ENCODE measurements around the gene TNFRSF12A. TPM values are rescaled to one million over a fixed set of nuclear protein-coding genes. Genes with fewer than 3 reads are reported as not detected.
A peak's percentile ranks its signal among the peaks of the same experiment; 100 is the strongest.
"Not testable (repeated sequence)": the region's sequence is repeated elsewhere in the genome, so short reads cannot be mapped to it uniquely, and the experiment has no call there.

TNFRSF12A gene
- total RNA-seq, 2 donors from 2014 or later: 24.3 to 72.4 TPM

- intact Hi-C loops (cut with DNase I): no loop called here
- ATAC-seq (no peak), DNase-seq (no peak)
Observed at GRCh38 chr16:3036726-3037315, 16.7 kb downstream of the TNFRSF12A start, which contains the start of gene BICDL2. TSS of gene BICDL2 (minus strand) at chr16:3036944. CDS start at chr16:3035496, 1,448 bp downstream.

GRCh38 chr16:3038256-3038655 lies 18.1 kb downstream of the TNFRSF12A start:
- ATAC-seq (no peak), DNase-seq (no peak)
- intact Hi-C loops (cut with DNase I): no loop called here

DNA sequence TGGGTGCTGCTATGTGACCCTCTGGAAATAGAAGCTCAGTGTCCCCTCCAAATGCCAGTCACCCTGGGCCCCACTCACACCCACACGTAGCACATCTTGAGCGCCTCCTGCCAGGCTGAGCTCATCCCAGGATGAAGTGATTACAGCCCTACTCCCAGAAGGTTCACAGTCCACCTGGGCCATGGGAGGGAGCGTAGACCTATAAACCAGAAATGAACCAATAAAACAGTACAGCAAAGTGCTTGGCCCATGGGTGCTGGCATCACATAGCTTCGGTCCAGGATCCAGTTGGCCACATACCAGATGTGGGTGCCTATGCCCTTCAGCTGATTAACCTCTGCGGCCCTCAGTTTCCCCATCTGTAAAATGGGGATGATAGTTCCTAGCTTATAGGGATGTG lies 18.7 kb downstream of the TNFRSF12A start:
- ATAC-seq (no peak), DNase-seq (no peak)
- intact Hi-C loops (cut with DNase I): no loop called here

- no peak for DNase-seq
- ATAC-seq: no peak
- intact Hi-C loops (cut with DNase I): no loop called here
Observed at GRCh38 chr16:3042376-3042775, 22.2 kb downstream of the TNFRSF12A start.

- ATAC-seq: no peak
- DNase-seq: no peak
- intact Hi-C loops (cut with DNase I): no loop called here
Observed at GRCh38 chr16:3044708-3045107, 24.5 kb downstream of the TNFRSF12A start.

DNA sequence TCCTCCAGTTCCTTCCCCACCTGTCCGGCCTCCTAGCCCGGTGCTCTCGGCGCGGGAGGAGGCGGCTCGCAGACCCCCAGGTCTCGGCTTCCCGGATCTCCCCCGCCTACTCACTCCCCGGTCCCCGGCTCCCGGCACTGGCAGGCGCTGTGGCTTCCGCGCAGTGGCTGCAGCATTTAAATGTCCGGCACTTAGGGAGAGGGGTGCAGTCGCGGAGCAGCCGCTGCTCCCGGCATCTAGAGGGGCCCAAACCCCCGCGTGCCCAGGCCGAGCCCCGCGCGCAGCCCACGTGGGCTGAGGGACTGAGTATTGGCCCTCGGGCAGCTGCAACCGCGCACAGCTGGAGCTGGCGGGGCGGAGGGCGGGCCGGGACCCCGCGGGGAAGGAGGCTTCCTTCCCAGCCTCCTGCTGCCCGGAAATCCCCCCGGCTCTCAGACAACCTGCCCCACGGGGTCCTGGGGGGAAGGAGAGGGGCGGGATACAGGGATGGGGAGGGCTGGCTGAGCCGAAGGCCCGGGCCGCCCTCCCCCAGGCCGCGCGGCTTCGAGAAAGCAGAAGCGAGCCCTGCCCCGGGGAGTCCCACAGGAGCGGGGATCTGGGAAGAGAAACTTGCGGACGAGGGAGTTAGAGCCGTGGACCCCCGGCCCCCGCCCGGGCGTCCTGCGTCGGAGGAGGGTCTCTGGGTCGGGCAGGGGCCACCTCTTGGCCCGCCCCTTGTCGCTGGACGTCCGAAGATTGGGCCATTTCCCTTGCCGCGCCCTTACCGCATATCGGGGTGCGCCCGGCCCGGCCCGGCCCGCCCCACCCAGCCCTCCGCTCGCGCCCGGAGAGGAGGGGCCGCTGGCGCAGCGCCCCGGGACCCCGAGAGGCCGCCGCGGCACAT lies 25.8 kb downstream of the TNFRSF12A start, which contains the start of gene MMP25:
TSS of gene MMP25 (plus strand) at position 804 of the 883 bp plus-strand sequence. CDS start 357 bp downstream, outside the sequence.
- ATAC-seq (peak; percentile 33 to 63), DNase-seq (no peak)
- intact Hi-C loops (cut with DNase I): no loop called here

GRCh38 chr16:3046641-3047386 lies 26.6 kb downstream of the TNFRSF12A start:
- intact Hi-C loops (cut with DNase I): no loop called here
- no peak for DNase-seq
- peak in 1 of 2 donors; percentile 14 for ATAC-seq

DNA sequence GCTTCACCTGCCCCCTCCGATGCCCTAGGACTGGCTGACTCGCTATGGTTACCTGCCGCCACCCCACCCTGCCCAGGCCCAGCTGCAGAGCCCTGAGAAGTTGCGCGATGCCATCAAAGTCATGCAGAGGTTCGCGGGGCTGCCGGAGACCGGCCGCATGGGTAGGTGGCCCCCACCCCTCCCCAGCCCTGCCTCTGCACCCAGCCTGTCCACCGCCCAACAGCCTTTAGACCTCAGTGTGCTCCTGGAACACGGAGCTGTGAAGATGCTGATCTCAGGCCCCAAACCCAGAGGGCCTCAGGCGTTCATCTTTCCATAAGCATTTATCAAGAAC lies 27.2 kb downstream of the TNFRSF12A start:
- DNase-seq: no peak
- intact Hi-C loops (cut with DNase I): no loop called here
- ATAC-seq: no peak

DNA sequence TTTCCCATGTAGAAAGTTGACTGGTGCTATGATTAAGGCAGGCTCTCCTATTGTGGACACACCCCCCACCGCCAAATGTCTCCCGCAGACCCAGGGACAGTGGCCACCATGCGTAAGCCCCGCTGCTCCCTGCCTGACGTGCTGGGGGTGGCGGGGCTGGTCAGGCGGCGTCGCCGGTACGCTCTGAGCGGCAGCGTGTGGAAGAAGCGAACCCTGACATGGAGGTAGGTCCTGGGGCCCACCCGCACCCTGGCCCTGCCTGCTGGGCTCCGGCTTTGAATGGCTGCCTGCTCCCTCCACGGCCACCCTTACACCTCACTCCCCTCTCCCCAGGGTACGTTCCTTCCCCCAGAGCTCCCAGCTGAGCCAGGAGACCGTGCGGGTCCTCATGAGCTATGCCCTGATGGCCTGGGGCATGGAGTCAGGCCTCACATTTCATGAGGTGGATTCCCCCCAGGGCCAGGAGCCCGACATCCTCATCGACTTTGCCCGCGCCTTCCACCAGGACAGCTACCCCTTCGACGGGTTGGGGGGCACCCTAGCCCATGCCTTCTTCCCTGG lies 29.8 kb downstream of the TNFRSF12A start:
- intact Hi-C loops (cut with DNase I): loop anchor here in 1 of 2 donors (10.0 kb wide), 1 partner anchor 55 kb away; no protein-coding TSS in a partner anchor
- no peak for DNase-seq
- no peak for ATAC-seq

- intact Hi-C loops (cut with DNase I): loop anchor here in 1 of 2 donors (10.0 kb wide), 1 partner anchor 54 kb away; no protein-coding TSS in a partner anchor
- ATAC-seq (no peak), DNase-seq (no peak)
Observed at GRCh38 chr16:3050487-3050886, 30.3 kb downstream of the TNFRSF12A start.

DNA sequence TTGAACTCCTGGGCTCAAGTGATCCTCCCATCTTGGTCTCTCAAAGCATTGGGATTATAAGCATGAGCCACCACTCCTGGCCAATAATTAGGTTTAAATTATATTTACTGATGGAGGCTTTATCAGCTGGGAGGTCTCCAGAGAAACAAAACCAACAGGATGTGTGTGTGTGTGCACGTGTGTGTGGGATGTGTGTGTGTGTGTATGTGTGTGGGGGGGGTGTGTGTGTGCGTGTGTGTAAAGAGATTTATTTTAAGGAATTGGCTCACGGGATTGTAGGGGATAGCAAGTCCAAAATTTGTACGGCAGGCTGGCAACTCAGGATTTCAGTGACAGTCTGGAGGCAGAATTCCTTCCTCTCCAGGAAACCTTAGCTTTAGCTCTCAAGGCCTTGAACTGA lies 30.8 kb downstream of the TNFRSF12A start:
- ATAC-seq: no peak
- no peak for DNase-seq
- intact Hi-C loops (cut with DNase I): loop anchor here in 1 of 2 donors (10.0 kb wide), 1 partner anchor 54 kb away; no protein-coding TSS in a partner anchor

- no peak for DNase-seq
- ATAC-seq: no peak
- intact Hi-C loops (cut with DNase I): loop anchor here in 1 of 2 donors (10.0 kb wide), 1 partner anchor 53 kb away; no protein-coding TSS in a partner anchor
Observed at GRCh38 chr16:3051494-3051893, 31.3 kb downstream of the TNFRSF12A start.

DNA sequence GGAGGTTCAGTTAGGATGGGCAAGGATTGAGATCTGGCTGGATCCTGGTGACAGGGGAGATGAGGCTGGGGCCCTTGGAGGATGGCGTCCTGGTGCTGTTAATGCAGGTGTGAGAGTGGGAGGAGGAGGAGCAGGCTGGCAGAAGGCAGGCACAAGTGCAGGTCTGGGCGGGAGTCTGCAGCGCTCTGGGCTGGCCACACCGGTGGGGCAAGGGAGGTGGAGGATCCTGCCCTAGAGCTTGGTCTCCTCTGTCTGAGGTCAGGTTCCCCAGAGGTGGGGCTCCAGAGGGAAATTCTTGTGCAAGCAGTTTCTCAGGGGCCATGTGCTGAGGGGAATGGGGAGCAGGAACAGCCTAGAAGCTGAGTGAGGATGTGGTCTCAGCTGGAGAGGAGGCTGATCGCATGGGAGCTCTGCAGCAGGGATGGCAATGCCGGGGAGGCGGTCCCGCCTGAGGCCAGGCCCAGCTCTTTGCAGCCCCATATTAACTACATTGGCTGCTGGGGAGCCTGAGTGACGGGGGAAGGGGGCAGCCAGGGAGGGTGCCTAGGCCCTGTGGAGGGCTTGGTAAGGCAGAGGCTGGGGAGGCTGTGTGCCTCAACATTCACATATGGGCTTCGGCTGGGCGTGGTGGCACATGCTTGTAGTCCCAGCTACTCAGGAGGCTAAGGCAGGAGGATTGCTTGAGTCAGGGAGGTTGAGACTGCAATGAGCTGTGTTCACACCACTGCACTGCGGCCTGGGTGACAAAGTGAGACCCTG lies 32.6 kb downstream of the TNFRSF12A start:
- ATAC-seq: peak in 1 of 2 donors; percentile 4
- intact Hi-C loops (cut with DNase I): loop anchor here in 1 of 2 donors (10.0 kb wide), 1 partner anchor 52 kb away; no protein-coding TSS in a partner anchor
- DNase-seq: not testable (repeated sequence)

- ATAC-seq, DNase-seq: not testable (repeated sequence)
- intact Hi-C loops (cut with DNase I): loop anchor here in 1 of 2 donors (10.0 kb wide), 1 partner anchor 51 kb away; no protein-coding TSS in a partner anchor
Observed at GRCh38 chr16:3053330-3053710, 33.2 kb downstream of the TNFRSF12A start.

- ATAC-seq (no peak), DNase-seq (no peak)
- intact Hi-C loops (cut with DNase I): loop anchor here (5.0 to 10.0 kb wide), 2 partner anchors 50 to 112 kb away; no protein-coding TSS in a partner anchor
Observed at GRCh38 chr16:3054965-3055733, 35.0 kb downstream of the TNFRSF12A start.

DNA sequence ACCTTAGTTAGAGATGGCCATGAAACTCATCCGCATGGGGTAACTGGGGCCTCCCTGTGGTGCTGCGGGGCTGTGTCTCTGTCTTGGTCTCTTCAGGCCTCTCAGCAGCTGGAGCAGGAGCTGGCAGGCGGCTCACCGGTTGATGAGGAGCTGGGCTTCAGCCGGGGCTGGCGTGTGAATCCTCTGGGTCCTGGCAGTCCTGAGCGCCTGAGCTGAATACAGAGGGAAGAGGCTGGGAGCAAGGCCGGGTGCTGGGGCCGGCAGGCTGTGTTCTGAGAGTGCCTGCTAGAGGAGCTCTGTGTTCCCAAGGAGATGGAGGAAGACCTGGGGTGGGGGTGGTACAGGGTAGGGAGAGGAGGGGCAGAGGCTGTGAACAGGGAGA lies 35.6 kb downstream of the TNFRSF12A start:
- intact Hi-C loops (cut with DNase I): loop anchor here (5.0 to 10.0 kb wide), 2 partner anchors 49 to 112 kb away; no protein-coding TSS in a partner anchor
- DNase-seq, ATAC-seq: not testable (repeated sequence)
